Fibroblast of the aortic adventitia (primary cell): ENCODE results near the gene GABRG2. TPM values are rescaled to one million over a fixed set of nuclear protein-coding genes. Genes with fewer than 3 reads are reported as not detected.

Source experiments
- DNase-seq: peaks from one replicate; pipeline ENCODE4 v3.0.0-alpha.2; 2010; ENCODE audit warnings: low read depth
- H3K4me3 ChIP-seq: 2 replicates; pipeline ENCODE4 v1.5.1; 2011; ENCODE audit warnings: low read depth, mild to moderate bottlenecking, control low read depth, low read length, moderate library complexity
- CTCF ChIP-seq: IDR thresholded peaks from 2 replicates; pipeline ENCODE4 v1.5.1; 2011; ENCODE audit warnings: mild to moderate bottlenecking, low read length, control low read depth, inconsistent platforms; ENCODE audit not compliant: insufficient read depth
- total RNA-seq: library from RNA; depleted of rRNA; stranded (reverse); fragments of >200 nt; gene quantifications from 2 replicates; pipeline ENCODE4 v1.2.3, GENCODE V29; 2012; ENCODE audit warnings: low replicate concordance

Gene GABRG2
- total RNA-seq, 1 donor, result not detected

- no peak for TF ChIP-seq CTCF
- no peak for DNase-seq
- H3K4me3 ChIP-seq, result no peak overlapping the region
Observed at GRCh38 chr5:162067162-162067561, 411 bp upstream of the GABRG2 start.

- no peak overlapping the region for H3K4me3 ChIP-seq
- no peak for DNase-seq
Observed at GRCh38 chr5:162068412-162068811, 839 bp downstream of the GABRG2 start.

DNA sequence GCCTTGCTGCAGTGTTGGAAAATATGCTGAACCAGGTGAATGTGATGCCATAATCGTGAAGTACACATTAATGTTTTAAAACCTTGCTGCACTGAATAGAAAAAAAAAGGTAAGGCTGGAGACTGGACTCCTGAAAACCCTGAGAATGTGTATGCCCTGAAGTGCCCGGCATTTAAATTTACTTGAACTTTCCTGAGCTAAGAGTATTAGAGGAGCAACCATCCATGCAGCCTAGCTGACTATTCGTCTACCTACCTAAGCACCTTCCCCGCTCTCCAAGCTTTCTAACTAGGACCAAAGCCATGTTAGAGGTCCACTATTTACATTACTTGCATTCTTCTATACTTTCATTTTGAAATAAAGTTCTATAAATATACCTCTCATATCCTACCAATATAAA, 1.4 kb downstream of the GABRG2 start:
- H3K4me3 ChIP-seq, result no peak overlapping the region
- no peak for DNase-seq
- no peak for TF ChIP-seq CTCF

More at GRCh38 chr5:162068412-162068811, 839 bp downstream of the GABRG2 start:
- TF ChIP-seq CTCF, result no peak

GRCh38 chr5:162078805-162079204, 11.2 kb downstream of the GABRG2 start:
- TF ChIP-seq CTCF, result no peak
- no peak overlapping the region for H3K4me3 ChIP-seq
- no peak for DNase-seq

DNA sequence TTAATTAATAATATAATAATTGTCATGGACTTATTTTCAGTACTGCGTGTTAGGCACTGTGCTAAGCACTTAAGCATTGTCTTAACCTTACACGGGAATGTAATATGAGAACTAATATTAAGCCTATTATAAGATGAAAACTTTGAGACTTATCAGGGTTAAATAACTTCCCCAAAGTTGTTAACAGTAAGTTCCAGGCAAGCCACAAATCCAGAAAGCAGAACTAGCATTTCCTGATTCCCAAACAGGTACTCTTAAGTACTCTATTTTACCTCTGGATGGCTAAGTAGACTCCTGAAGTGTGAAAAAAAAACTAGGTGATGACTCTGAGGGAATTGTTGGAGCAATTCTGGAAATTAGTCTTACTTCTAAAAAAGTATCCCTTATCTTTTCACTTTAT, 23.8 kb downstream of the GABRG2 start:
- DNase-seq, result no peak

DNA sequence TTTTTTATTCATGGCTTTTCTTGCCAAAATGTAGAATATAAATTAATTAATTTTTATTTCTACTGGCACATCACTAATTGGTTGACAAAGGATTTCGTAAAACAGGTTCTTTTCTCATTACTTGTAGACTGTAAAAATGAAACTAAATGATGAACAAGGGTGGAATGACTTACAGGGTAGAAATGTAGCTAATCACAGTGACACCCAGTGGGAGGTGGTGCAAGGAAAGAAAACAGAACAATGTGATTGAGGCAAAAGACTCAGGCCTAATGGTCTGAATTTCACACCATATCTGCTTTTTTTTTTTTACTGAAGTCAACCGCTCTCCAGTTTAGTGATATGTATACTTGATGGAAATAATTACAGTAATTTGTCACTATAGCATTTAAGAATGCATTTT, 28.9 kb downstream of the GABRG2 start:
- DNase-seq, result no peak
- no peak overlapping the region for H3K4me3 ChIP-seq
- TF ChIP-seq CTCF, result no peak

More for the DNA sequence above, 23.8 kb downstream of the GABRG2 start:
- TF ChIP-seq CTCF, result no peak
- H3K4me3 ChIP-seq, result no peak overlapping the region

- TF ChIP-seq CTCF, result no peak
- no peak overlapping the region for H3K4me3 ChIP-seq
- DNase-seq, result no peak
Observed at GRCh38 chr5:162107591-162107990, 40.0 kb downstream of the GABRG2 start.
